Stimulated activated CD4-positive, alpha-beta T cell treated with anti-CD3 and anti-CD28 coated beads, Interleukin-1b, Interleukin-23, amount 100 ng/mL, for 24 hours (primary cell): ENCODE data around the gene TNRC18.

Experiments
- DNase-seq, 4 experiments: peaks; one replicate each; pipeline ENCODE4 v3.0.0-alpha.2; 2020; ENCODE audit warnings: low read depth in 4 of 4, low spot score in 1 of 4

The TNRC18 gene

DNA sequence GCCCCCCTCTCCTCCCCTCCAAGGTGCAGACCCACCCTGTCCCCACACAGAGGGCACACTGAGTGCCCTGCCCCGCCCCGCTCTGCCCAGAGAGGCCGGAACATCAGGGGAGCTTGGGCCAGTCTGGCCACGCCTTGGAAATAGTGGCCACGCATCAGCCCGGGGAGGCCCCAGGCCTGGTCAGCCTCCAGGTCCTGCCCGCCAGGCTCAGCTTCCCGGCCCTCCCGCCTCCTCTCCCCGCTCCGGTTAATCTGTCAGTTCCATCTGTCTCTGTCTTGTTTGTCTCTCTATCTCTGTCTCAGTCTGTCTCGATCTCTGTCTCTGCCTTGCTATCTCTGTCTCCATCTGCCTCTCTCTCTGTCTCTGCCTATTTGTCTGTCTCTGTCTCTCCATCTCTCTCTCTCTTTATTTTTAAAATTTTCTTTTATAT lies 28.9 kb upstream of the TNRC18 start:
- no peak for DNase-seq

- no peak for DNase-seq
Measured at GRCh38 chr7:5451391-5451790, 27.8 kb upstream of the TNRC18 start.

- DNase-seq, result no peak
Measured at GRCh38 chr7:5450549-5451327, 27.1 kb upstream of the TNRC18 start.

DNA sequence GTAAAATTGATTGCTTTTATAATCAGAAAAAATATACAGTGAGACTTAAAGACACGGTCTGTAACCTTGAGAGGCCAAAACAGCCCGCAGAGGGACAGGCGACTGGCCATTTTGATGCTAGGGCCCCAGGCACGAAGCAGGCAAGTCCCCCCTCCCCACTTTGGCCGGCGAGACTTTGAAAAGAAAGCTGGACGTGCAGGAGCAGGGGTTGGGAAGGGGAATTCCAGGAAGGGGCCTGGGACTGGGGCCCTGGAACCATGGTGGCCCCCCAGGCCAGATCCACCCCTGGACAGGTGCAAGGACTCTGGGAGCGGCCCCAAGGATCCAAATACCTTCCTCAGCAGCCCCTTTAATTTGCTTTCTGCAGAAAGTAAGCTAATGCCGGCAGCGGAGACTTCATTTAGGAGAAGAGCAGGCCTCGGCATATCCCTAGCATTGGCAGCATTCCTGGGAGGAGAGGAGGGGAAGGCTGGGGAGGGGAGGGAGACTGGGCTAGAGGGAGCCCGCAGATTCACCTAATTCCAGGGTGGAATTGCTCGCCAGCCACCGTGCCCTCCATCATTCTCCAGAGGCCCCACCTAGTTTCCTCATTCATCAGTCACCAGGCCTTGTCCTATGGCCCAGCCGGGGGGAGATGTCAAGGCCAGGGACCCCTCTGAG lies 24.9 kb upstream of the TNRC18 start:
- no peak for DNase-seq

DNA sequence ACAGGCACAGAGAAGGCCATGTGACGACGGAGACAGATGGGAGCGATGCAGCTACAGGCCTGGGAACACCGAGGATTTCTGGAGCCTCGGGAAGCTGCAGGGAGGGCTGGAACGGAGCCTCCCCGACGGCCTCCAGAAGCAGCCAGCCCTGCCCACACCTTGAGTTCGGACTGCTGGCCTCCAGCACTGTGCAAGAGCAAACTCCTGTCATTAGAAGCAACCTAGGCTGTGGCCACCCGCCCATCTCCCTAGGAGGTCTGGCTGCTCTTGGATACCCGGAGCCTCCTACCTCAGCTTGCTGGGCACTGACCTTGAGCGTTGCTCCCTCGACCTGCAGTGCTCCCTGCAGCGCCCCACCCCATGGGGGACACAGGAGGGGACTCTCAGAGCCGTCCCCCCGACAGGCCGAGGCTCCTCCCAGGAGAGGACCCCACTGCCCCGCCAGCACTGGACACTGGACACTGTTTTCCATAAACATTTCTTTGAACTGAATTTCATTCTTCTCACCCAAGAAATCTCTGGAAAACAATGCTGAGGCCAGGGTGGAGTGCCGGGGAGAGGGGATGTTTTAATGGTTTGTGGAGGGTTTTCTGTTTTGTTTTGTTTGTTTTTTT lies 22.5 kb upstream of the TNRC18 start:
- no peak for DNase-seq

DNA sequence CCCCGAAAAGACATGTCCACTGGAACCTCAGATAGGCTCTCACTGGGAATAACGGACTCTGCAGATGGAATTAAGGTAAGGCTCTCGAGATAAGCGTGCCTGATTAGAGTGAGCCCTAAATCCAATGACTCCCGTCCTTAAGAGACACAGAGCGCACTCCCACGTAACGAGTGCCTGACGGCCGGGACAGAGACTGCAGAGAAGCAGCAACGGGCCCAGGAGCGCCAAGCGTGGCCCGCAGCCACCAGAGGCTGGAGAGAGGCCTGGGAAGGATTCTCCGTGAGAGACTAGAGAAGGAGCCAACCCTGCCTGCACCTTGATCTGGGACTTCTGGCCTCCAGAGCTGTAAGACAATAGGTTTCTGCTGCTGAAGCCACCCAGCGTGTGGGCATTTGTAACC lies 20.0 kb upstream of the TNRC18 start:
- DNase-seq, result no peak

- no peak for DNase-seq
Measured at GRCh38 chr7:5442757-5443305, 19.2 kb upstream of the TNRC18 start.

DNA sequence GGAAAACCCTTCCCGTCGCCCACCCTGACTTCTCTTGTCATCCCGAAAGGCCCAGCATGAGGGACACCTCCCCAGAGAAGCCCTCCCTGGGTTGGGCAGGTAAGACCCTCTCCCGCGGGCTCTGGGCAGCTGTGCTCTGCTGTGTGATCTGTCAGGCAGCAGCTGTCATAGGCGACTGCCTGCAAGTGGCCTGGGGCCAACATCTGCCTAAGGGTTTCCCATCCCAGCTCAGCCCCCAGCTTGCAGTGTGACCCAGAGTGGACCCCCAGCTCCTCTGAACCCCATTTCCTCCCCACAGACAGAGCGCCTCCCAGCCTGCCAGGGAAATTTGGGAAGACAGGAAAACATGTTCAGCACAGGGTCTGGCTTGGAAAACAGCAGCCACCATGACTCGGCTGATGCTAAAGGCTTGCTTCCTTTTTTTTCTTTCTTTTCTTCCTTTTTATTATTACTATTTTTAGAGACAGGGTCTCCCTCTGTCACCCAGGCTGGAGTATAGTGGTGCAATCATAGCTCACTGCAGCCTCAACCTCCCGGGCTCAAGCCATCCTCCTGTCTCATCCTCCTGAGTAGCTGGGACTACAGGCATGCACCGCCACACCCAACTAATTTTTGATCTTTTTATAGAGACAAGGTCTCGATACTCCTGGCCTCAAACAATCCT lies 18.3 kb upstream of the TNRC18 start:
- no peak for DNase-seq

DNA sequence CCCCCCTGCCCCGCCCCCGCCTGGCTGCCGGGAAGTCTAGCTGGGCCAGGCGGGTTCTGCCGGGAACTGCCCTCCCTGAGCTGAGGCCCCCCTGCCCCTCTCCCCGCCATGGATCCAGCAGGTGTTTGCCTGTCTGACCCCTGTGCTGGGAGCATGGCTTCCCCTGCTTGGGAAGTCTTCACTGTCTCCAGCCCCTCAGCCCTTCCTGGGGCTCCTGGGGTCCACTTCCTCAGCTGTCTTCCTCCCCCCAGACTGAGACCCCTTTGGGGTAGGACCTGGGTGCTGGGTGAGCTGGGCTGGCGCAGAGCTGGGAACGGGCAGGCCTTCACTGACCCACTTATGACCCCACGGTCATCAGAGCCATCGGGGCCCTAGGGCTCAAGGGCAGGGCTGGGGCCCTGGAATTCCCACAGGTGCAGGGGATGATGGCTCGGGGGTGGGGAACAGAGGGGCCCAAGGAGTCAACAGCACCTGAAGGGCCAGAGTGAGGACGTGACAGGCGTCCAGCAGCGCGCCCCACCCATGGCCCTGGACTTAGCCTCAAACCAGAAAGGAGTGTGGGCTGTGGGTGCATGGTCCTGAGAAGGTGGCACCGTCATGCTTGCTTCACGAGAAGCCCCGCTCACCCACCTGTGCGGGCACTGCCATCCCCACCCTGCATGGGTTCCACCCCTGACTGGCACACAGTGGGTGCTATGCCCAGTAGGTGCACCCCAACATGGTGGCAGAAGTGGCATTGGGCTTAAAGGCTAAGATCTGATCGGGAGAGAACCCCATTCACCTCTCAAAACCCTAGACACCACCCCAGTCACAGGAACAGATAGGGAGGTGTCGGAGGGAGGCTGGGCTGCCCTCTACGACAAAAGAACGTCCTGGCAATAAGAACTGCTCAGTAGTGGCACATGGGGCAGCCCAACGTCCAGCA lies 16.2 kb upstream of the TNRC18 start:
- no peak for DNase-seq

DNA sequence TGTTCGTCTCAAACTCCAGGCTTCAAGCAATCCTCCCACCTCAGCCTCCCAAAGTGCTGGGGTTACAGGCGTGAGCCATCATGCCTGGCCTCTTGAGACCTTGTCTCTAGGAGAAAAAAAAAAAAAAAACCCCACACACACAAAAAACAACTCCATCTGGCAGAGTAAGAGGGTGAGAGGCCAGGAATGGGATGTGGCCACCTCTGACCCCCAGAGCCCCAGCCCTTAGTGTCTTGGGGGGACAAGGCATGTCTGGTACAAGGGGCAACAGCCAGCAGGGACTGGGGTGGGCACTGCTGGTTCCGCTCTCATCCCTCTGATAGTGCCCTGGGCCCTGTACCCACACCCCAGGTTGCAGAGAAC lies 15.6 kb upstream of the TNRC18 start:
- no peak for DNase-seq

- no peak for DNase-seq
Measured at GRCh38 chr7:5437987-5438386, 14.4 kb upstream of the TNRC18 start.

DNA sequence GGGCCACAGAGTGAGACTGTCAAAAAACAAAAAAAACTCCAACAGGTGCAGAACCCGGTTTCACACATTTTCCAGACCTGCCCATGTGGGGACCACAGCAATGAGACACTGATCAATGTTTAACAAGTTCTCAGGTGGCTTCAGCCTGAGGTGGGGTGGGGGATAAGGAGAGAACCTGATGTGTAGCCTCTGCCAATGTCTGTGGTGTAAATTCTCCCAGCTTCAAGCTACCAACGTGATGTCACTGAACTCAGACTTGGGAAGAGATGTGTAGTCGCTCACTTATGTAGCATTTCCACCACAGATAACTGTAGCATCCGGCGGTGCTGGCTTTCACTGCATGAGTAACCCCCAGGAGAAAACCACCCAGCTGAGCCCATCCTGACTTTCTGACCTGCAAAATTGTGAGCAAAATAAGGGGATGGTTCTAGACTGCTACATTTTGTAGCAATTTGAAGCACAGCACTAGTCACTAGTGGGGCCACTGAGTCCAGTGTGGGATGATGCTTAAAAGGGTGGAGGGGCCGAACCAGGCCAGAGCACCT lies 13.8 kb upstream of the TNRC18 start:
- DNase-seq, result no peak

GRCh38 chr7:5436003-5436678 lies 12.5 kb upstream of the TNRC18 start:
- no peak for DNase-seq

- no peak for DNase-seq
Measured at GRCh38 chr7:5435291-5436002, 11.8 kb upstream of the TNRC18 start.

GRCh38 chr7:5433181-5433580 lies 9.5 kb upstream of the TNRC18 start:
- DNase-seq, result no peak

GRCh38 chr7:5432691-5433090 lies 9.1 kb upstream of the TNRC18 start:
- DNase-seq, result no peak

DNA sequence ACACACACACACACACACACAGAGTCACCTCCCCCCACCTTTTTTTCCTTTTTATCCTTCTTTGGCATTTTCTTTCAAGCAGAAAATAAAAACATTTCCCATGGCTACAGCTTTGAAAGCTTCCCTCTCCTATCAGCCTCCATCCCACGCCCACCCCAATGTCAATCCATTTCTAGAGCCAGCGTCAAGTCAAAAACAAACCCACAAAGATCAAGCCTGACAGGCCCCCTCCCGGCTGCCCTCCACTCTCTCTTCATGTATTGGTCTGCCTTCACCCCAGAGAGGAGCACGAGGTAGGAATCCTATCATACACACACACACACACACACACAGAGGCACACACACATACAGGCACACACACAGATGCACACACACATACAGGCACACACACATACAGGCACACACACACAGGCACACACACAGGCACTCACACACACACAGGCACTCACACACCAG lies 8.0 kb upstream of the TNRC18 start:
- no peak for DNase-seq

GRCh38 chr7:5430612-5430947 lies 6.9 kb upstream of the TNRC18 start:
- no peak for DNase-seq
